ENCODE results near the gene BHLHE41.

The BHLHE41 gene

DNA sequence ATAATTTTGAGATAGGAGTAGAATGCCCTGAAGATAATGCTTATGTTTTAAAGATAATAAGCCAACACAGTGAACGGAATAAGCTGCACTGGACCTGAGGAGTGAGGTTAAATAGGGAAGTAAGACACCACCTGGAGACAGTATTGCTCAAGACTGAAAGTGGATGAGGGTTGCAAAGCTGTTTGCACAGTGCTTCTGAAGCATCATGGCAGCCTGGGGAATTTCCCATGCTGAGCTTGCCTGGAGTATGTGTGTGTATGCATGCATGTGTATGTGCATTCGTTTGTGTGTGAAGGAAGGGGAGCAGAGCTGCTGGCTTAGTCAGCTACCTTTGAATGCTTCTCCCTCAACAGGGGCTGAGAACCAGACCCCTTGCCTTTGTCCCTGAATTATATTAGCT, 35.8 kb downstream of the BHLHE41 start:
- Mint-ChIP-seq H3K4me3 (no peak overlapping the region), H3K4me1 (no peaks in the 10 kb centered on the region), H3K27ac (no peak overlapping the region), H3K9me3 (no peaks in the 10 kb centered on the region), H3K36me3 (no peaks in the 10 kb centered on the region)
- DNase-seq (ENCODE audit: low spot score in 2 of 2) (no peak), ATAC-seq (no peak)

DNA sequence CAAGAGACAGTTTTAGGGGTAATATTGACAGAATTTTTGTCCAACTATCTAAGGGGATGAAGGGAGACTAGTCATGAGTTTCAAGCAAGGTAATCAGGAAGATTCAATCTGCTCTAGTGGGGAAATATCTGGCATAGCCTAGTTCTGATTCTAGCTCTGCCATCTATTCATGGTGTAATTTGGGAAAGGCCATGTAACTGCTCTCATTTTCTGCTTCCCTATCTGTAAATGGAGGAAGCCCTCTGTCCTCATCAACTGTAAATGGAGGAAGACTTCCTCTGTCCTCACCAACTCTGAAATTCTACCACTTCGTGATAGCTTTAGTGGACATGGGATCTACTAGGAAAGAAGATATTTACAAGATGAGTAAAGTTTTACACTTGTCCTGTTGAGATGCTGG, 37.9 kb downstream of the BHLHE41 start:
- H3K4me3 Mint-ChIP-seq, result no peak overlapping the region
- DNase-seq (ENCODE audit: low spot score in 2 of 2) (no peak), ATAC-seq (no peak)
- no peaks in the 10 kb centered on the region for H3K4me1 Mint-ChIP-seq
- no peaks in the 10 kb centered on the region for H3K36me3 Mint-ChIP-seq
- peaks cover 2% of the 10 kb centered on the region for H3K9me3 Mint-ChIP-seq
- no peak overlapping the region for H3K27ac Mint-ChIP-seq

DNA sequence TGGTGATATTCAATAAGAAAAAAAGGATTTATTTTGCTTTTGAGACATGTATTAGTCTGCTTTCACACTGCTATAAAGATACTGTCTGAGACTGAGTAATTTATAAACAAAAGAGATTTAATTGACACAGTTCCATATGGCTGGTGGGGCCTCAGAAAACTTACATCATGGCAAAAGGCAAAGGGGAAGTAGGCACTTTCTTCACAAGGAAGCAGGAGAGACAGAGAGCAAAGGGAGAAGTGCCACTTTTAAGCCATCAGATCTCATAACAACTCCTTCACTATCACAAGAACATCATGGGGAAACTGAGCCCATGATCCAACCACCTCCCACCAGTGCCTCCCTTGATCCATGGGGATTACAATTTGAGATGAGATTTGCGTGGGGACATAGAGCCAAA, 43.9 kb downstream of the BHLHE41 start:
- H3K9me3 Mint-ChIP-seq, result peaks cover 2% of the 10 kb centered on the region
- no peaks in the 10 kb centered on the region for H3K4me1 Mint-ChIP-seq
- DNase-seq (ENCODE audit: low spot score in 2 of 2), result no peak
- no peaks in the 10 kb centered on the region for H3K36me3 Mint-ChIP-seq
- H3K27ac Mint-ChIP-seq, result no peak overlapping the region
- ATAC-seq, result no peak
- H3K4me3 Mint-ChIP-seq, result no peak overlapping the region

DNA sequence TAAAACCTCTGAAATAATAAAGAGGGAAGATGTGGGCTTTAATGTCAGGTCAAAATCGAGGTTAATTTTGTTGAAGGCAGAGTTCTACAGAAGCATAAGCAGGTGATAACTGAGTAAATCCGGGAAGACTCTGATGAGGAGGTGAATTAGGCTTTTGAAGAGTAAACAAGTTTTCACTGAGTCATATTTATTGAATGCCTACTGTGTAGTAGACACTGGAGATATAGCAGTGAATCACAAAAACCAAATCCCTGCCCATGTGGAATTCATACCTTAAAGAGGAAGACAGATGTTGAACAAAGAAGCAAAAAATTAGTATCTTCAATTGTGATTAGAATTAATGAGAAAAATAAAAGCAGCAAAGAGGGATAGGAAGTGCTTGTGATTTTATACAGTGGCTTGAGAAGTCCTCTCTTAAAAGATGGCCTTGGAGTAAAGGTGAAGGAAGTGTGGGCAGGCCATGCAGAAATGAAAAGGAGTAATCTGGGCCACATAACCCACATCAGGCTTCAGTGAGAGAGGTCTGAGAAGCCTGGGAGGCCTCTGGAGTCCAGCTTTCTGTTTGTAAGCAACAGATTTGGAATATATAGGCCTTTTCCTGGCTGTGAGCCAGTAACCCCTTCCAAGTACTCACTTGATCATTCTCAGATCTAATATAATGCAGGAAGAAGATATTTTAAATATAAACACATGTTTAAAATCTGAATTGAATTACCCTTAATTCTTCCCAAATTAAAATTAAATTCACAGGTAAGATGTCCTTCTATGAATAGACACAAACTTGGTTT, 46.7 kb downstream of the BHLHE41 start:
- no peak overlapping the region for H3K4me3 Mint-ChIP-seq
- H3K9me3 Mint-ChIP-seq, result peaks cover 2% of the 10 kb centered on the region
- H3K4me1 Mint-ChIP-seq, result no peaks in the 10 kb centered on the region
- DNase-seq (ENCODE audit: low spot score in 2 of 2), result no peak
- H3K27ac Mint-ChIP-seq, result no peak overlapping the region
- H3K36me3 Mint-ChIP-seq, result no peaks in the 10 kb centered on the region
- no peak for ATAC-seq

Data from stimulated activated effector memory CD8-positive, alpha-beta T cell treated with anti-CD3 and anti-CD28 coated beads, Interleukin-12 subunit alpha, Interleukin-12 subunit beta, amount 100 ng/mL, for 72 hours (primary cell).